Ovary (tissue), 3 donors: Measurements from ENCODE around the gene MCOLN3.

Source experiments
- POLR2A ChIP-seq: fragments of 450-650 bp; IDR thresholded peaks from one replicate; pipeline ENCODE4 v1.6.1; 2017; ENCODE audit warnings: antibody characterized with exemption, mild to moderate bottlenecking, moderate library complexity
- TF ChIP-seq, protein P1 (sequence below), 3 donors: fragments of 450-650 bp in 2 of 3; fragments of 200-600 bp in 1 of 3; IDR thresholded peaks; one replicate each; pipeline versions ENCODE4 v1.5.1 to v1.8.0; 2016 to 2022; ENCODE audit warnings: antibody characterized with exemption in 3 of 3, mild to moderate bottlenecking in 1 of 3
- donor health status: DM: no; HTN: no; CAD: no.

DNA sequence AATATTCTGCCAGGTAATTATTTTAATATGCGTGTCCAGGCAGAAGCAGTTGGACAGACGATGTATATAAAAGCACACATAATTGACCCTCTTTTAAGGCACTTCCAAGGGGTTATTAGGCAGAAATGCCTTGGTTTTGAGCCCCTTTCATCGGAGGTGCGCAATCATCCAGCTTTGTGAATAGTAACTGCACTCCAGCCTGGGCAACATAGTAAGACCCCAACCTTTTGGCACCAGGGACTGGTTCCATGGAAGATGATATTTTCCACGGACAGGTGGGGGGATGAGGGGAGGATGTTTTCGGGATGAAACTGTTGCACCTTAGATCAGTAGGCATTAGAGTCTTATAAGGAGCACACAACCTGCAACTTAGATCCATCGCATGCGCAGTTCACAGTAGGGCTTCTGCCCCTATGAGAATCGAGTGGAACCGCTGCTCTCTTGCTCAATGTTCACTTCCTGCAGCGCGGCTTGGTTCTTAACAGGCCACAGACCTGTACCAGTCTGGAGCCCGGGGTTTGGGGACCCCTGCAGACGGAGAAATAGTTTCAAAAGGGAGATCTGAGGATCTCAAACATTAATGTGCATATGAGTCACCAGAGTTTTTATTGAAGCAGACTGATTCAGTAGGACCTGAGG is 49.5 kb downstream of the MCOLN3 start:
- TF ChIP-seq, protein P1, sequence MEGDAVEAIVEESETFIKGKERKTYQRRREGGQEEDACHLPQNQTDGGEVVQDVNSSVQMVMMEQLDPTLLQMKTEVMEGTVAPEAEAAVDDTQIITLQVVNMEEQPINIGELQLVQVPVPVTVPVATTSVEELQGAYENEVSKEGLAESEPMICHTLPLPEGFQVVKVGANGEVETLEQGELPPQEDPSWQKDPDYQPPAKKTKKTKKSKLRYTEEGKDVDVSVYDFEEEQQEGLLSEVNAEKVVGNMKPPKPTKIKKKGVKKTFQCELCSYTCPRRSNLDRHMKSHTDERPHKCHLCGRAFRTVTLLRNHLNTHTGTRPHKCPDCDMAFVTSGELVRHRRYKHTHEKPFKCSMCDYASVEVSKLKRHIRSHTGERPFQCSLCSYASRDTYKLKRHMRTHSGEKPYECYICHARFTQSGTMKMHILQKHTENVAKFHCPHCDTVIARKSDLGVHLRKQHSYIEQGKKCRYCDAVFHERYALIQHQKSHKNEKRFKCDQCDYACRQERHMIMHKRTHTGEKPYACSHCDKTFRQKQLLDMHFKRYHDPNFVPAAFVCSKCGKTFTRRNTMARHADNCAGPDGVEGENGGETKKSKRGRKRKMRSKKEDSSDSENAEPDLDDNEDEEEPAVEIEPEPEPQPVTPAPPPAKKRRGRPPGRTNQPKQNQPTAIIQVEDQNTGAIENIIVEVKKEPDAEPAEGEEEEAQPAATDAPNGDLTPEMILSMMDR (IDR thresholded peaks at IDR 0.05) = no peak
- TF ChIP-seq POLR2A = no peak
